Testis (tissue), 3 donors: Measurements from ENCODE around the gene SEMA4D. TPM values are rescaled to one million over a fixed set of nuclear protein-coding genes. Genes with fewer than 3 reads are reported as not detected.

Source experiments
- DNase-seq: peaks from one replicate; pipeline ENCODE4 v3.0.0-alpha.2; 2019
- H3K27ac ChIP-seq, 2 donors: fragments of 200-600 bp; sonication (generic); one replicate each; pipeline ENCODE4 v1.5.1; 2019
- H3K27me3 ChIP-seq: fragments of 200-600 bp; sonication (generic); one replicate; pipeline ENCODE4 v1.5.1; 2019
- H3K36me3 ChIP-seq: fragments of 200-600 bp; sonication (generic); one replicate; pipeline ENCODE4 v1.5.1; 2017; ENCODE audit warnings: low read depth; ENCODE audit errors: missing control alignments
- H3K4me1 ChIP-seq: fragments of 200-600 bp; sonication (generic); one replicate; pipeline ENCODE4 v1.5.1; 2019
- H3K4me3 ChIP-seq, 2 donors: fragments of 200-600 bp; sonication (generic); one replicate each; pipeline ENCODE4 v1.5.1; 2017 to 2019
- H3K9me3 ChIP-seq: fragments of 200-600 bp; sonication (generic); one replicate; pipeline ENCODE4 v1.5.1; 2017
- CTCF ChIP-seq, 3 experiments: fragments of 450-650 bp in 2 of 3; fragments of 200-600 bp in 1 of 3; sonication (generic) in 1 of 3; IDR thresholded peaks; one replicate each; pipeline ENCODE4 v1.5.1; 2016 to 2019; ENCODE audit warnings: antibody characterized with exemption in 3 of 3, mild to moderate bottlenecking in 2 of 3, moderate library complexity in 1 of 3
- POLR2A ChIP-seq: fragments of 450-650 bp; IDR thresholded peaks from one replicate; pipeline ENCODE4 v1.6.1; 2017; ENCODE audit warnings: antibody characterized with exemption, mild to moderate bottlenecking, moderate library complexity
- WGBS, 2 donors: methylation state at CpG; one replicate each; pipeline ENCODE4 v1.1.5; 2018; 5-methylcytosine and 5-hydroxymethylcytosine counted together
- intact Hi-C: fragments of 100-400 bp; cut with DNase I; formaldehyde crosslinking; loops from one replicate; pipeline ENCODE4 v1.15.1; 2023; ENCODE audit warnings: low total_unique reads
- polyA plus RNA-seq: library from polyadenylated mRNA; stranded (reverse); fragments of 350-450 nt; fragmentation: Illumina TruSeq; extraction: RNeasy Lipid Tissue Mini Kit (QIAGEN cat#74804); gene quantifications from one replicate; pipeline ENCODE4 v1.2.3, GENCODE V29; 2014; ENCODE audit warnings: low read depth, low replicate concordance; ENCODE audit not compliant: insufficient read depth
- total RNA-seq, 2 donors: library from RNA; depleted of rRNA; stranded (reverse); fragments of >200 nt; gene quantifications; one replicate each; pipeline ENCODE4 v1.2.3, GENCODE V29; 2016

SEMA4D gene
- total and polyA plus RNA-seq, 3 donors from 2014 or later: 26.2 to 53.1 (median 38.7) TPM

- no peak overlapping the region for H3K4me3 ChIP-seq
- H3K4me1 ChIP-seq: no peaks in the 10 kb centered on the region
- WGBS, 2 donors: 78 to 94% methylated on average over 6 to 9 of the region's 9 CpGs
- H3K36me3 ChIP-seq: no peaks in the 10 kb centered on the region
- H3K27me3 ChIP-seq: no peaks in the 10 kb centered on the region
- H3K27ac ChIP-seq: no peak overlapping the region
- DNase-seq: no peak
- intact Hi-C loops: no loop called here
- TF ChIP-seq CTCF (IDR thresholded peaks at IDR 0.05) (no peak), POLR2A (no peak)
- H3K9me3 ChIP-seq: no peaks in the 10 kb centered on the region
Observed at GRCh38 chr9:89462817-89463683, 34.9 kb downstream of the SEMA4D start.

GRCh38 chr9:89462199-89462598 is 35.7 kb downstream of the SEMA4D start:
- intact Hi-C loops: no loop called here
- Histone ChIP-seq H3K36me3 (no peaks in the 10 kb centered on the region), H3K4me3 (no peak overlapping the region), H3K27ac (no peak overlapping the region), H3K4me1 (no peaks in the 10 kb centered on the region), H3K27me3 (no peaks in the 10 kb centered on the region), H3K9me3 (no peaks in the 10 kb centered on the region)
- WGBS, 2 donors: 67 to 78% methylated on average over 5 of the region's 5 CpGs
- no peak for DNase-seq
- no peak for TF ChIP-seq POLR2A
- TF ChIP-seq CTCF (IDR thresholded peaks at IDR 0.05): no peak

- no peak overlapping the region for H3K4me3 ChIP-seq
- H3K9me3 ChIP-seq: no peaks in the 10 kb centered on the region
- DNase-seq: no peak
- H3K4me1 ChIP-seq: peaks cover 4% of the 10 kb centered on the region
- H3K27me3 ChIP-seq: no peaks in the 10 kb centered on the region
- intact Hi-C loops: no loop called here
- 60 to 71% methylated on average over 7 to 8 of the region's 8 CpGs for WGBS, 2 donors
- no peaks in the 10 kb centered on the region for H3K36me3 ChIP-seq
- no peak overlapping the region for H3K27ac ChIP-seq
- TF ChIP-seq CTCF (IDR thresholded peaks at IDR 0.05) (no peak), POLR2A (no peak)
Observed at GRCh38 chr9:89461265-89461664, 36.6 kb downstream of the SEMA4D start.

- WGBS, 2 donors: 89 to 95% methylated on average over 7 to 10 of the region's 10 CpGs
- intact Hi-C loops: no loop called here
- H3K27me3 ChIP-seq: no peaks in the 10 kb centered on the region
- H3K4me1 ChIP-seq: peaks cover 4% of the 10 kb centered on the region
- no peaks in the 10 kb centered on the region for H3K9me3 ChIP-seq
- H3K27ac ChIP-seq: no peak overlapping the region
- TF ChIP-seq CTCF (IDR thresholded peaks at IDR 0.05) (no peak), POLR2A (no peak)
- no peaks in the 10 kb centered on the region for H3K36me3 ChIP-seq
- no peak for DNase-seq
- no peak overlapping the region for H3K4me3 ChIP-seq
Observed at GRCh38 chr9:89460551-89460950, 37.4 kb downstream of the SEMA4D start.
